Amniotic epithelial cell (primary cell): ENCODE measurements around the gene ABHD8.
"Not testable (repeated sequence)": the region's sequence is repeated elsewhere in the genome, so short reads cannot be mapped to it uniquely, and the experiment has no call there.

Experiments
- DNase-seq: peaks from one replicate; pipeline ENCODE4 v3.0.0-alpha.2; 2010; ENCODE audit warnings: low read depth

The ABHD8 gene

DNA sequence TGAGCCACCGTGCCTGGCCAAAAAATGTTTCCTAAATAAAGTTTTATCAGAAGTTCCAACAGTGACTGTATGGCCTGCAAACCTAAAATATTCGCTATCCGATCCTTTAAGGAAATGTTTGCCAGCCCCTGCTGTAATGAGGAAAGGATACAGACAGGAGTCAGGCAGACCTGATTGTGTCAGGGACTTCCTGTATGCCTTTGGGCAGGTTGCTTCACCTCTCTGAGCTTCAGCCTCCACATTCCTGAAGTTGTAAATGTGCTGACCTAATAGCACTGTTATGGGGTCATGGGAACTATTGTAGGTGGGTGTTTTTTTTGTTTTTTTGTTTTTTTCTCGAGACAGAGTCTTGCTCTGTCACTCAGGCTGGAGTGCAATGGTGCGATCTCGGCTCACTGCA lies 6.2 kb downstream of the ABHD8 start:
- DNase-seq: peak; percentile 41

DNA sequence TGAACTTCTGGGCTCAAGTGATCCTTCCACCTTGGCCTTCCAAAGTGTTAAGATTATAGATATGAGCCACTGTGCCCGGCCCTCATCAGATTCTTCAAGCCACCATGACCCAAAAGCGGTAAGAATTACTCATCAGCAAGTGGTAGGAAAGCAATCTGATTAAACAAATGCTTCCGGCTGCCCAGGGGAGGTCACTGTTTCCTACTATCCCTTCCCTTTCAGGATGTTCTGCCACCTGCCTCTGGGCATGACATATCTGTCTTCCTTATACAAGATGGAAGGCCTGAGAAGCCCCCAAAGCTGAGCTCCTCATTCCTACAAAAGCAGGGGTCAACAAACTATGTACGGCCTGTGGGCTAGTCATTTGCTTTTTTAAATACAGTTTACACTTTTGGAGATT lies 7.0 kb downstream of the ABHD8 start:
- peak; percentile 45 for DNase-seq

DNA sequence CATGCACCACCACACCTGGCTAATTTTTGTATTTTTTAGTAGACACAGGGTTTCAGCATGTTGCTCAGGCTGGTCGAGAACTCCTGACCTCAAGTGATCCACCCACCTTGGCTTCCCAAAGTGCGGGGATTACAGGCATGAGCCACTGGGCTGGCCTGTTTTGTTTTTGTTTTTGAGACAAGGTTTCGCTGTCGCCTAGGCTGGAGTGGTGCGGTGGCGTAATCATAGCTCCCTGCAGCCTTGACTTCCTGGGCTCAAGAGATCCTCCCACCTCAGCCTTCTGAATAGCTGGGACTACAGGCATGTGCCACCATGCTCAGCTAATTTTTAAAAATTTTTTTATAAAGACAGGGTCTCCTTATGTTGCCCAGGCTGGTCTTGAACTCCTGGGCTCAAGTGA lies 7.7 kb downstream of the ABHD8 start:
- not testable (repeated sequence) for DNase-seq

DNA sequence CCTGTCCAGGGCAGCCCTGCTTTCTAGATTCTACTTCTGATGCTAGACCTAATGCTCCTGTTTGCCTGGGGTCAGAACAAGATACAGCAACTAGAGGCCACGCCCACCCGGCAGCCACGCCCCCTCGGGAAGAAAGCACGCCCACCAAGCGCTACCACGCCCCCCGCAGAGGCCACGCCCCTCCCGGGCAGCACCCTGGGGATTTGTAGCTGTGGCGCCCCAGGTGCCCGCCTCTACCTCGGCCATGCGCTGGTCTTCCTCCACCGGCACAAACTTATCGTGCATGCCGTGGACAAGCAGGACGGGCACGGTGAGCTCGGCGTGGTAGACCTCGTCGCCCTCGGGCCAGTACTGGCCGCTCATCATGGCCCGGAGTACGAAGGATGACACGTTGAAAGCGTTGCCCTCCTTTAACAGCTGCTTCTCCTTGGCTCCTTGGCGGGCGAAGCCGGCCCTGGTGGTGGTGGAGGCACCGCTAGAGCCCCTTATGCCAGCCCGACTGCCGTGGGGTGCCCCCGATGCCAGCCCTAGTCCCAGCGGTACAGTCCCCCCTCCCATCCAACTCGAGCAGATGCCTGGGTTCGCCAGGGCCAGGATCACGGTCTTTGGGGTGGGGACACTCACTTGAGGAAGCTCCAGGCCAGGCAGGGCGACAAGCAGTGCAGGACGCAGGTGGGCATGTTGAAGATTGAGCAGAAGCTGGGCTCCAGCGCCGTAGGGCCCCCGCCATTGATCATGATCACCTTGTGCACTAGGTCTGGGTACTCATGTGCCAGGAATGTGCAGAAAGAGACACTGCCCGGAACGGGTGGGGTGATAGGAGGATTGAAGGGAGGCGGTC lies 9.0 kb downstream of the ABHD8 start:
- peak; percentile 26 for DNase-seq

DNA sequence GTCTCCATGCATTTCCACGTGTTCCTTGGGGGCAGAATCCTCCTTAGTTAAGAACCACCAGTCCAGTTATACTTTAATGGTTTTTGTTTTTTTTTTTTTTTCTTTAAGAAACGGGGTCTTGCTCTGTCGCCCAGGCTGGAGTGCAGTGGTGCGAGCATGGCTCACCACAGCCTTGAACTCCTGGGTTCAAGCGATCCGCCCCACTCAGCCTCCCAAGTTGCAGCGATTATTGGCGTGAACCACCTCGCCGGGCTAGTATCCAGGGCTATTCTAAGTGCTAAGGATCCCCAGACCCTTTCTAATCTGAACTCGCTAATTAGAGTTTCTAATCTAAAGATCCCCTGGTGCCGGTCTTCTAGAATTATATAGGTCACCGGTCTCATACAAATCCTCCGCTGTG lies 9.6 kb downstream of the ABHD8 start:
- DNase-seq: no peak

DNA sequence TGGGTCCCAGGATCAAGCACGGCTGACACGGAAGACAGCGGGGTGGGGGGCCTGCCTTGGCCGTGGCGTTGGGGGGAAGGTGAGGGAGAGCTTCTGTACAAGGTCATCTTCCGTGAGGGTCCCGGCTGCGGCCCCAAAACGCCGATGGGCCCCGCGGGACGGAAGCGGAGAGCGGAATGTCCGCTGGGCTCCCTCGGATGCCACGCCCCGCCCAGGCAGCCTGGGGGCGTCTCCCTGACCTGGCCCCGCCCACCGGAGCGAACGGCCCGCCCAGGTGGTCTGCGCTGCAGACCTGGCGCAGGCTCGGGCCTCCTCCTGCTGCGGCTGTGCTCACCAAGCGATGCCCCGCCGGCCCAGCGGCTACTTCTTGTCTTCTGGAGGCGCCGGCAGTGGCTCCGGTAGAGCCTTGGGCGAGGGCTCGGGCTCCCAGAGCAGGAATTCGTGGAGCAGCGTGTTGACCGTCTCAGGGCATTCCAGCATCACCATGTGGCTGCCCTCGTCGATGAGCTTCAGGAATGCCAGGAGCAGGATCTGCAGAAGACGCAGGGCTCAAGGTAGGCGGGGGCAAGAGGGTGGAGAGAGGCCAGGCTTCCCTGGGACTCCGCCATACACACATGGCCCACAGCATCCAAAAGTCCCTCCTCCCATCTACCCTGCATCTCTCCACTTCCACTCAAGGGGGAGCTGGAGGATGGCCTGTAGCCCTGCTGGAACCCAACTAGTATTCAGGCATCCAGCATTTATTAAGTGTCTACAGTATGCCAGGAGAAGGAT lies 10.7 kb downstream of the ABHD8 start:
- peak; percentile 87 for DNase-seq

DNA sequence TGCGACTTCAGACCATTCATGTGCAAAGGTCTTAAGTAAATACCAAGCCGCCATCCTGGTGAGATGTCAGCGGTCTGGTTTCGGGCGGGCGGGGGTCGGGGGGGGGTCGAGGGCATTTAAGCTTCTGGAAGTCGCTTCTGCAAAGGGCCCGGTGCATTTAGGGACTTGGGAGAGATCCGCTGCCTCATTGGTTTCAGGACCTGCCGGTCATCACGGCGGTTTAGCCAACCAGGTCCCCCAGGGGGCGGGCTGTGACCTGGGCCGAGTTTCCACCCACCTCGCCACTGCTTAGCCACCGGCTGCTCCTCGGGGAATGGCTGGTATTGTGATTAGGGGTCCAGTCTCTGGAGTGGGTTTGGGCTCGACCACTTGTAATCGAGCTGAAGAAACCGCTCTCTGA lies 13.7 kb downstream of the ABHD8 start:
- DNase-seq: peak; percentile 90

DNA sequence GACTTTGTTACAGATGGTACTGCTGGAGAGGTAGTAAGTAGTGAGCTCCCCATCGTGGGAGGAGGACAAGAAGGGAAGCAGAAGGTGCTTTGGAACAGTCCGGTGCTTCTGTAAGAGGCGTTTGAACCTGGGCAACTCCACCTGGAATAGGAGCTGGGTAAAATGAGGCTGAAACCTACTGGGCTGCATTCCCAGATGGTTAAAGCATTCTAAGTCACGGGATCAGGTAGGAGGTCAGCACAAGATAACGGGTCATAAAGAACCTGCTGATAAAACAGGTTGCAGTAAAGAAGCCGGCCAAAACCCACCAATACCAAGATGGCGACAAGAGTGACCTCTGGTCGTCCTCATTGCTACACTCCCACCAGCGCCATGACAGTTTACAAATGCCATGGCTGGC lies 16.5 kb downstream of the ABHD8 start:
- no peak for DNase-seq

DNA sequence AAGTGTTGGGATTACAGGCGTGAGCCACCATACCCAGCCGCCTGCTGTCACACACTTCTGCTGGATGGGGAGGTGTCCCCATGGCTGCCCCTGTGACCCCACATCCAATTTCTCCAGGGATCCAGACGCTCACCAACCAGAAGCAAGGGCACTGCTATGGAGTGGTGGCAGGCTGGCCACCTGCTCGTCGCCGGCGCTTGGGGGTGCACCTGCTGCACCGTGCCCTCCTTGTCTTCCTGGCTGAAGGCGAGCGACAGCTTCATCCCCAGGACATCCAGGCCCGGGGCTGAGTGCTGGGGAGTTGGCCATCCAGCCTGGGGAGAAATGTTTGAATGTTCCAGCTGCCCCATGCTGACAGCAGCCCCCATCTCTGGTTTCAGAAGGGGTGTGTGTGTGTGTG lies 17.0 kb downstream of the ABHD8 start:
- DNase-seq: no peak

DNA sequence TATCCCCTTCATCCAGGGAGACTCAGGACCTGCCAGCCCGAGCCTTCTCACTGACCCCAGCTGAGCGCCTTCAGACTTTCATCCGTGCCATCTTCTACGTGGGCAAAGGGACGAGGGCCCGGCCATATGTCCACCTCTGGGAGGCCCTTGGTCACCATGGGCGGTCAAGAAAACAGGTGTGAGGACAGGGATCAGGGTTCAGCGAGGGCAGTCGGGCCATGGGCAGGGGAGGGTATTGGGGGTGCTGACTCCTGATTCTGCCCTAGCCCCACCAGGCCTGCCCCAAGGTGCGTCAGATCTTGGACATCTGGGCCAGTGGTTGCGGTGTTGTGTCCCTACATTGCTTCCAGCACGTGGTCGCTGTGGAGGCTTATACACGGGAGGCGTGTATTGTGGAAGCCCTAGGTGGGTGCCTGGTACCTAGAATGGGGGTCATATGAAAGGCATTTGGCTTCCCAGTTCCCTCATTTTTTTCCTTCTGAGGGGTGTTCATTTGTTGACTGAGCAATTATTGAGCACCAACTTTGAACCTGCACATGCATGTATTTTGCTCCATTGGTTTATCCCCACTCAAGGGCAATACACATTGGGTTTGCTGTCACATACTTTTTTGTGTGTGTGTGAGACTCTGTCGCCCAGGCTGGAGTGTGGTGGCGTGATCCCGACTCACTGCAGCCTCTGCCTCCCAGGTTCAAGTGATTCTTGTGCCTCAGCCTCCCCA lies 17.6 kb downstream of the ABHD8 start:
- DNase-seq: no peak

DNA sequence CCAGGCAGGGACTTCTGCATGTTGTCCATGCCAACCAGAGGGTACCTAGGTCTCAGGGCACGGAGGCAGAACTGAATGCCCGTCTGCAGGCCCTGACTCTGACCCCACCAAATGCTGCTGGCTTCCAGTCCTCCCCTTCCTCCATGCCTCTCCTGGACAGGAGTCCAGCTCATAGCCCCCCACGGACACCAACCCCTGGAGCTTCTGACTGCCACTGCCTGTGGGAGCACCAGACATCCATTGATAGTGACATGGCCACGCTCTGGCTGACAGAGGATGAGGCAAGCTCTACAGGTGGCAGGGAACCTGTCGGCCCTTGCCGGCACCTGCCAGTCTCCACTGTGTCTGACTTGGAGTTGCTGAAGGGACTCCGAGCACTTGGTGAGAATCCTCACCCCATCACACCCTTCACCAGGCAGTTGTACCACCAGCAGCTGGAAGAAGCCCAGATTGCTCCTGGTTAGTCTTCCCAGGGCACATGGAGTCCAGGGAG lies 19.7 kb downstream of the ABHD8 start:
- DNase-seq: no peak

DNA sequence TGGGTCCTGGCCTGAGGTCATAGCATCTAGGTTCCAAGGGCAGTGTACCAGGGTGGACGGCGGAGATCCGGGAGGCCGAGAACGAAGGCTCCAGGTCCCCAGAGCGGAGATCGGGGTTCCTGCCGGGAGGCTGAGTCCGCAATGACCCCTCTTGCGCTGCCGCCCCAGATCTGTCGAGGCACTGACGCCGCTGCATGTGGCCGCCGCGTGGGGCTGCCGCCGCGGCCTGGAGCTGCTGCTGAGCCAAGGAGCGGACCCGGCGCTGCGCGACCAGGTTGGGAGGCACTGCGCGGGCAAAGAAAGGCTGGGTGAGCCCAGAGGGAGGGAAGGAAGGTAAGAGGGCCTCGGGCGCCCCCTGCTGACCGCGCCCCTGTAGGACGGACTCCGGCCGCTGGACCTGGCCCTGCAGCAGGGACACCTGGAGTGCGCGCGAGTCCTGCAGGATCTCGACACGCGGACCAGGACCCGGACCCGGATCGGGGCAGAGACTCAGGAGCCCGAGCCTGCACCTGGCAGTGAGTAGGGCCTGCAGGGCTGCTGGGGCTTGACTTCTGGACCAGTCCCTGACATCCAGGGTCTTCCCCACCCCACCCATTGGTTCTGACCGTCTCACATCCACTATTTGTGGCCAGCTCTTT lies 20.6 kb downstream of the ABHD8 start:
- peak; percentile 59 for DNase-seq

DNA sequence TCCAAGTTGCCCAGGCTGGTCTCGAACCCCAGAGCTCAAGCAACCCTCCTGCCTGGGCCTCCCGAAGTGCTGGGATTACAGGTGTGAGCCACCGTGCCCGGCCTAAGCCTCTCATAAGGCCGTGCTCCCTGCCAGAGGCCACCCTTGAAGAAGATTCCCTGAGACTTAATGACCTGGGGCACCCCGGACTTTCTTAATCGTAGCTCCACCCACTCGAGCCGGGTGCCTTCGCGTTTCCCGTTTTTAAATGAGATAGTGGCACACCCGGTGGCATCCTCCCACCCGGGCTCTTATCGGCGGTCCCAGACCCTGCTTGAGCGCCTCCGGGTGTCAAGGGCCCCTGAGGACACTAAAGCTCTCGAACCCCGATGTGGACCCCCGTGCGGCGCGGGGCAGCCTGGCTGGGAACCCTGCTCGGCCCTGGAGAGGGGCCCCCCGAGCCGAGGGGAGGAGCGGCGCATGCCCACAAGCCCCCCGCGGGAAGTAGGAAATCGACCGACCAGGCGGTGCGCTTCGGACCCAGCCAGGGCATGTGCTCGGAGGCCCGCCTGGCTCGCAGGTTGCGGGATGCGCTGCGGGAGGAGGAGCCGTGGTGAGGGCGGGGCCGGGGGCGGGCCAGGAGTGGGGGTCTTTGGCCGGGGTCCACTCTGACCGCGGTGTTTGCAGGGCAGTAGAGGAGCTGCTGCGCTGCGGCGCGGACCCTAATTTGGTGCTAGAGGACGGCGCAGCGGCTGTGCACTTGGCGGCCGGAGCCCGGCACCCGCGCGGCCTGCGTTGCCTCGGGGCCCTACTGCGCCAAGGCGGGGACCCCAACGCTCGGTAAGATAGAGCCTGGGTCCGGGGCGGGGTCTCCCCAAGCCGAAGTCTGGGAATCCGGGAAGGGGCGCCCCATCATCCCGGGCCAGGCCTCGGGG lies 21.6 kb downstream of the ABHD8 start, which contains the start of gene ANKLE1:
ANKLE1 (plus strand) TSS at position 511 of the 914 bp plus-strand sequence; CDS start at position 531, 20 bp downstream.
- DNase-seq: peak; percentile 18

DNA sequence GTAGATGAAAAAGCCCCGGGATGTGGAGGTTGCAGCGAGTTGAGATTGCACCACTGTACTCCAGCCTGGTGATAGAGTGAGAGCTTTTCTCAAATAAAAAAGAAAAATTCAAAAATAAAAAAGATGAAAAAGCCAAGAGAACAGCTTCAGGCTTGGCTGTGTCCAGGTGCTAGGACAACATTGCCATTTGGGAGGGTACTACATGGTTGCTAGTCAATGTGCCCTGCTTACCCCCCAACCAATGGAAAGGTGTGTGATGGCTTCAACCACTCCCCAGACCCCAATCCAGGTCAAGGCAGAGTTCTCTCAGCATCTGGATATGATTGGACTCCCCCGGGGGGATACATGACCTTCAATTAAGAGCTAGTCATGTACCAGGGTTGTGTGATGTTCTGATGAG lies 23.8 kb downstream of the ABHD8 start:
- no peak for DNase-seq

DNA sequence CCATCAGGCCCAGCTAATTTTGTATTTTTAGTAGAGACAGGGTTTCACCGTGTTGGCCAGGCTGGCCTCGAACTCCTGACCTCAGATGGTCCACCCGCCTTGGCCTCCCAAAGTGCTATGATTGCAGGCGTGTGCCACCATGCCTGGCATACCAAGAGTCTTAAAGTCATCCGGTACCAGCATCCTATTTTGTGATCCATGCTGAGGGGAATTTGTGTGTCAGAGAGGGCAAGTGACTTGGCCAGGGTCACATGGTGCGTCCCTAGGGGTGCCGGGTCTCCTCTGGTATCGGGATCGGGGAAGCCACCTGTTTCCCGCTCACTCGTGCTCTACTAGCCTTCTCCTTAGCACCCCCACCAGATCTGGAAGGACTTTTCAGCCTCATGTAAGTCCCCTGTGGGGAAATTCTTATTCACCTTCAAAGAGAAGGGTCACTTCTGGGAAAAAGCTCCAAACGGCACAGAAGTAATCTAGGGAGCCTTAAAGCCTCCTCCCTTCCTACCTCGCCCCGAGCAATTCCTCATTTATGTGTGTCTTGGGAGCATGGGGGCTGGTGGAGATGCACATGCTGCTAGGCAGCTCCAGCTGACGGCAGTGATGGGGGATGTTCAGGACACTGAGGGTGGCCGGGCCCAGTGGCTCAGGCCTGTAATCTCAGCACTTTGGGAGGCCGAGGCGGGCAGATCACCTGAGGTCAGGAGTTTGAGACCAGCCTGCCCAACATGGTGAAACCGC lies 27.6 kb downstream of the ABHD8 start:
- DNase-seq: no peak

DNA sequence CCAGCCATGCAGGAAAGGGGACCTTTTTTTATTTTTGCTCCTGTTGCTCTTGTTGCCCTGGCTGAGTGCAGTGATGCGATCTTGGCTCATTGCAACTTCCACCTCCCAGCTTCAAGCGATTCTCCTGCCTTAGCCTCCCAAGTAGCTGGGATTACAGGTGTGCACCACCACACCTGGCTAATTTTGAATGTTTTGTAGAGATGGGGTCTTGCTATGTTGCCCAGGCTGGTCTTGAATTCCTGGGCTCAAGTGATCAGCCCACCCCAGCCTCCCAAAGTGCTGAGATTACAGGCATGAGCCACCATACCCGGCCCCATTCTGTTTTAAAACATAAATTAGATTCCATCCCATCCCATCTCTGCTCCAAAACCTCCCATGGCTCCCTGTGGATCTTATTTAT lies 28.3 kb downstream of the ABHD8 start:
- not testable (repeated sequence) for DNase-seq

DNA sequence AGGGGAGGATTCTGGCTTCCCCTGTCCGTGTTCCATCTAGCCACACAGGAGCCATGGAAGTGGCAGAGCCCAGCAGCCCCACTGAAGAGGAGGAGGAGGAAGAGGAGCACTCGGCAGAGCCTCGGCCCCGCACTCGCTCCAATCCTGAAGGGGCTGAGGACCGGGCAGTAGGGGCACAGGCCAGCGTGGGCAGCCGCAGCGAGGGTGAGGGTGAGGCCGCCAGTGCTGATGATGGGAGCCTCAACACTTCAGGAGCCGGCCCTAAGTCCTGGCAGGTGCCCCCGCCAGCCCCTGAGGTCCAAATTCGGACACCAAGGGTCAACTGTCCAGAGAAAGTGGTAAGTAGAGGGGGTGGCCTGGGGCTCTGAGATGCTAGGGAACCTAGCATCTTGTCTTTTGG lies 34.5 kb downstream of the ABHD8 start:
- DNase-seq: no peak

DNA sequence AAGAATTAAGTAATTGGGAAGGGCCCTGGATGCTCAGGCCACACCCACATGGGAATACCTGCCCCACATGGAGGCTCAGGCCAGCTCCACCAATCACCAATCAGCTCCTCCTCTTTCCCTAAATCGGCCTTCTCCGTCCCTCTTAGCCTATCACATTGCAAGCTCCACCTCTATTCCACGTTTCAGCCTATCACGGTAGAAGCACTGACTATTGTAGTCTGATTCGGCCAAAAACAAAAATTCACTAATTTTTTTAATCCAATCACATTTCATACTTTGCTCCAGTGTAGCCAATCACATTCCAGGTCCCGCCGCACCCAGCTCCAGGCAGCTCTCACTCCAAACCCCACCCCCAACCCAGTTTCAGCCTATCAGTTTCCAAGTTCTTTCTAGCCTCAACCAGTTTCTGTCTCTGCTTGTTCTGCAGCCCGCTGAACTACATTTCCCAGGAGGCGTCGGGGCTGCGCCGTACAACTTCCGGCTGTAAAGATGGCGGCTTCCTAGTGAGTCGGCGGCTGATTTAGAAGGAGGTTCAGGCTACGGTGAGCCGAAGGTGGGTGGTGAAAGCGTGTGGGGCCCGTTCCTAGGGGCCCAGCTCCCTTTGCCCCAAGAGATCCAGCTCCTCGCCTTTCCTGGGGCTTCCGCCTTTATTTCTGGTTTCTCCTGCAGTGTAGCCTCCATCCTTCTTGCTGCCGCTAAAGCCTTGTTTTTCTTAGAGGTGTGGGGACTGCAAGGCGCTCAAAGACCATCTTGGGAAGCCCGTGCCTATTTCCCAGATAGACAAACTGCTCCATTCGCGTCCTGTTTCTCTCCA lies 36.0 kb downstream of the ABHD8 start, which contains the start of gene BABAM1:
BABAM1 (plus strand) TSS at position 469 of the 814 bp plus-strand sequence. CDS start 1,364 bp downstream, outside the sequence.
- DNase-seq: peak; percentile 100

DNA sequence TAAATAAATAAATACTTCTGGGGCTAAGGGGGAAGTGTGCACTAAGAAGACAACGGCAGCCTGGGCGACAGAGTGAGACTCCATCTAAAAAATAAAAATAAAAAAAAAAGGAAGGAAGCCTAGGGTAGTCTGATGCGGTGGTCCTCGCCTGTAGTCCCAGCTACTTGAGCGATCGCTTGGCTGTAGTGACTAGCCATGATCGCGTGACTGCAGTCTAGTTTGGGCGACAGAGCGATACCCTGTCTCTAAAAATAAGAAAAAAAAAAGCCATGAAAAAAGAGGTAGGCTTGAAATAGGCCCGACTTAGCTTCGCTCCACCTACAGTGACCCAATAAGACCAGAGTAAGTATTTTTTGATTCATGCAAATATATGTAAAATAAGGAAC lies 36.6 kb downstream of the ABHD8 start:
- no peak for DNase-seq
